ENCODE data around the gene PDIA3.

- TF ChIP-seq CTCF (conservative IDR thresholded peaks at IDR 0.05 in 1 of 2, IDR thresholded peaks at IDR 0.05 in 1 of 2; ENCODE audit: extremely low read depth in 1 of 2, insufficient read depth in 1 of 2, low read depth in 1 of 2, low read length in 2 of 2) (no peak), EZH2 (IDR thresholded peaks at IDR 0.05; ENCODE audit: borderline replicate concordance, low read length) (no peak)
Observed at GRCh38 chr15:43735416-43735815, 10.8 kb upstream of the PDIA3 start.
